SIG-M5 (cell line): ENCODE results near the gene LMOD1.
"Not testable (repeated sequence)": the region's sequence is repeated elsewhere in the genome, so short reads cannot be mapped to it uniquely, and the experiment has no call there.

Experiments
- DNase-seq: peaks from one replicate; lab custom pipeline; 2025; lab: John Stamatoyannopoulos, UW

LMOD1 gene

GRCh38 chr1:201947697-201948008, 1.3 kb upstream of the LMOD1 start:
- no peak for DNase-seq

- no peak for DNase-seq
These were observed 505 bp downstream of the LMOD1 start for GRCh38 chr1:201945863-201946223.

GRCh38 chr1:201945157-201945556, 1.2 kb downstream of the LMOD1 start:
- no peak for DNase-seq

- DNase-seq: no peak
These were observed 1.7 kb downstream of the LMOD1 start for GRCh38 chr1:201944639-201945038.

GRCh38 chr1:201944002-201944401, 2.3 kb downstream of the LMOD1 start:
- DNase-seq: no peak

- DNase-seq: no peak
These were observed 4.2 kb downstream of the LMOD1 start for GRCh38 chr1:201942129-201942495.

- no peak for DNase-seq
These were observed 4.8 kb downstream of the LMOD1 start for GRCh38 chr1:201941420-201942128.

- not testable (repeated sequence) for DNase-seq
These were observed 6.0 kb downstream of the LMOD1 start for GRCh38 chr1:201940316-201940715.

- no peak for DNase-seq
These were observed 6.8 kb downstream of the LMOD1 start for GRCh38 chr1:201939574-201939973.

GRCh38 chr1:201939148-201939547, 7.2 kb downstream of the LMOD1 start:
- DNase-seq: no peak

- no peak for DNase-seq
These were observed 7.8 kb downstream of the LMOD1 start for GRCh38 chr1:201938440-201939035.

- DNase-seq: no peak
These were observed 8.6 kb downstream of the LMOD1 start for GRCh38 chr1:201937624-201938213.

- no peak for DNase-seq
These were observed 12.4 kb downstream of the LMOD1 start for GRCh38 chr1:201933840-201934430.

GRCh38 chr1:201930803-201931202, 15.5 kb downstream of the LMOD1 start:
- no peak for DNase-seq

- no peak for DNase-seq
These were observed 16.2 kb downstream of the LMOD1 start for GRCh38 chr1:201930137-201930536.

- no peak for DNase-seq
These were observed 18.1 kb downstream of the LMOD1 start for GRCh38 chr1:201928266-201928665.

GRCh38 chr1:201925981-201926645, 20.2 kb downstream of the LMOD1 start:
- no peak for DNase-seq

- DNase-seq: no peak
These were observed 21.1 kb downstream of the LMOD1 start for GRCh38 chr1:201925301-201925567.

GRCh38 chr1:201921952-201922558, 24.3 kb downstream of the LMOD1 start:
- no peak for DNase-seq

- DNase-seq: no peak
These were observed 28.0 kb downstream of the LMOD1 start for GRCh38 chr1:201918343-201918742.

GRCh38 chr1:201917362-201918033, 28.9 kb downstream of the LMOD1 start:
- no peak for DNase-seq

- no peak for DNase-seq
These were observed 29.6 kb downstream of the LMOD1 start for GRCh38 chr1:201916649-201917249.
